Peyer's patch (tissue), 4 donors: Measurements from ENCODE around the gene EBF4. TPM values are rescaled to one million over a fixed set of nuclear protein-coding genes. Genes with fewer than 3 reads are reported as not detected.

Experiments
- DNase-seq, 3 donors: peaks; one replicate each; pipeline ENCODE4 v3.0.0-alpha.2; 2017 to 2019
- H3K27ac ChIP-seq, 4 donors: fragments of 200-600 bp; sonication (generic); one replicate each; pipeline ENCODE4 v1.5.1; 2016 to 2019
- H3K27me3 ChIP-seq, 2 donors: fragments of 200-600 bp; sonication (generic); one replicate each; pipeline ENCODE4 v1.5.1; 2019
- H3K36me3 ChIP-seq, 3 donors: fragments of 200-600 bp; sonication (generic); one replicate each; pipeline ENCODE4 v1.5.1; 2016 to 2019
- H3K4me1 ChIP-seq, 4 donors: fragments of 200-600 bp; sonication (generic); one replicate each; pipeline ENCODE4 v1.5.1; 2016 to 2019
- H3K4me3 ChIP-seq, 4 donors: fragments of 200-600 bp; sonication (generic); 1 replicate in 3 of 4; 2 replicates in 1 of 4; pipeline ENCODE4 v1.5.1; 2016 to 2019; ENCODE audit warnings: mild to moderate bottlenecking in 1 of 4
- H3K9me3 ChIP-seq, 4 donors: fragments of 200-600 bp; sonication (generic); one replicate each; pipeline ENCODE4 v1.5.1; 2016 to 2019; ENCODE audit warnings: mild to moderate bottlenecking in 1 of 4
- POLR2A ChIP-seq, 2 donors: fragments of 450-650 bp; IDR thresholded peaks; one replicate each; pipeline ENCODE4 v1.5.1; 2017; ENCODE audit warnings: antibody characterized with exemption in 2 of 2, mild to moderate bottlenecking in 2 of 2, moderate library complexity in 2 of 2
- total RNA-seq, 4 donors: library from RNA; depleted of rRNA; stranded (reverse); fragments of >200 nt; gene quantifications; one replicate each; pipeline ENCODE4 v1.1.0, GENCODE V29; 2016
- TF ChIP-seq, protein P1 (sequence below), 6 experiments: fragments of 450-650 bp in 4 of 6; fragments of 200-600 bp in 2 of 6; sonication (generic) in 1 of 6; IDR thresholded peaks; one replicate each; pipeline ENCODE4 v1.5.1; 2017 to 2019; ENCODE audit warnings: antibody characterized with exemption in 6 of 6, mild to moderate bottlenecking in 3 of 6, moderate library complexity in 1 of 6

The EBF4 gene
- total RNA-seq, 4 donors from 2014 or later, result 1.4 to 17.3 (median 5.1) TPM

DNA sequence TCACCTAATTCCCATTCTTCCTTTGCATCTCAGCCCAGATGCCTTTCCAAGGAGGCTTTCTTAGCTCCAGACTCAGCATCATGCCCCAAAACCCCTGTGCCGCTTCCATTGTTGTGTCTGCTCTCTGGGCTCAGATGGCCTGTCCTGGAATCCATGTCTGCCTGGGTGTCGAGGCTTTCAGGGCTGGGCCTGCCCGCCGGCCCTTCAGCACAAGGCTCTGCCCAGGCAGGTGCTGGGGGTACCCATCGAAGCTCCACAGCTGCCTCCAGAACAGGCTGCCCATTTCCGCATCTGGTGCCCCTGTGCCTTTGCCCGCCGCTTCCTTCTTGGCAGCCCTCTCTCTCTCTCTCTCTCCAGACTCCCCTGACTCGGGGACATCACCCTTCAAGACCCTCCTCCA, 106.7 kb downstream of the EBF4 start:
- TF ChIP-seq, protein P1, sequence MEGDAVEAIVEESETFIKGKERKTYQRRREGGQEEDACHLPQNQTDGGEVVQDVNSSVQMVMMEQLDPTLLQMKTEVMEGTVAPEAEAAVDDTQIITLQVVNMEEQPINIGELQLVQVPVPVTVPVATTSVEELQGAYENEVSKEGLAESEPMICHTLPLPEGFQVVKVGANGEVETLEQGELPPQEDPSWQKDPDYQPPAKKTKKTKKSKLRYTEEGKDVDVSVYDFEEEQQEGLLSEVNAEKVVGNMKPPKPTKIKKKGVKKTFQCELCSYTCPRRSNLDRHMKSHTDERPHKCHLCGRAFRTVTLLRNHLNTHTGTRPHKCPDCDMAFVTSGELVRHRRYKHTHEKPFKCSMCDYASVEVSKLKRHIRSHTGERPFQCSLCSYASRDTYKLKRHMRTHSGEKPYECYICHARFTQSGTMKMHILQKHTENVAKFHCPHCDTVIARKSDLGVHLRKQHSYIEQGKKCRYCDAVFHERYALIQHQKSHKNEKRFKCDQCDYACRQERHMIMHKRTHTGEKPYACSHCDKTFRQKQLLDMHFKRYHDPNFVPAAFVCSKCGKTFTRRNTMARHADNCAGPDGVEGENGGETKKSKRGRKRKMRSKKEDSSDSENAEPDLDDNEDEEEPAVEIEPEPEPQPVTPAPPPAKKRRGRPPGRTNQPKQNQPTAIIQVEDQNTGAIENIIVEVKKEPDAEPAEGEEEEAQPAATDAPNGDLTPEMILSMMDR (IDR thresholded peaks at IDR 0.05), result no peak
- no peak for TF ChIP-seq POLR2A (IDR thresholded peaks at IDR 0.05)
- H3K27me3 ChIP-seq, result peaks cover 0 to 17% of the 10 kb centered on the region in 2 donors
- no peak for DNase-seq
- H3K4me3 ChIP-seq, result peak overlapping the region in 1 of 4 donors; percentile 38
- H3K27ac ChIP-seq, result no peak overlapping the region
- H3K9me3 ChIP-seq, result no peaks in the 10 kb centered on the region
- no peaks in the 10 kb centered on the region for H3K36me3 ChIP-seq
- peaks cover 0 to 17% (median 2%) of the 10 kb centered on the region in 4 donors for H3K4me1 ChIP-seq

GRCh38 chr20:2799688-2800520, 107.3 kb downstream of the EBF4 start:
- H3K27me3 ChIP-seq, result peaks cover 0 to 20% of the 10 kb centered on the region in 2 donors
- no peaks in the 10 kb centered on the region for H3K9me3 ChIP-seq
- DNase-seq, result no peak
- TF ChIP-seq, protein P1 (IDR thresholded peaks at IDR 0.05), result no peak
- no peak for TF ChIP-seq POLR2A (IDR thresholded peaks at IDR 0.05)
- peaks cover 0 to 17% (median 2%) of the 10 kb centered on the region in 4 donors for H3K4me1 ChIP-seq
- no peak overlapping the region for H3K27ac ChIP-seq
- peak overlapping the region in 3 of 4 donors; percentile 9 to 38 (median 30) for H3K4me3 ChIP-seq
- no peaks in the 10 kb centered on the region for H3K36me3 ChIP-seq

DNA sequence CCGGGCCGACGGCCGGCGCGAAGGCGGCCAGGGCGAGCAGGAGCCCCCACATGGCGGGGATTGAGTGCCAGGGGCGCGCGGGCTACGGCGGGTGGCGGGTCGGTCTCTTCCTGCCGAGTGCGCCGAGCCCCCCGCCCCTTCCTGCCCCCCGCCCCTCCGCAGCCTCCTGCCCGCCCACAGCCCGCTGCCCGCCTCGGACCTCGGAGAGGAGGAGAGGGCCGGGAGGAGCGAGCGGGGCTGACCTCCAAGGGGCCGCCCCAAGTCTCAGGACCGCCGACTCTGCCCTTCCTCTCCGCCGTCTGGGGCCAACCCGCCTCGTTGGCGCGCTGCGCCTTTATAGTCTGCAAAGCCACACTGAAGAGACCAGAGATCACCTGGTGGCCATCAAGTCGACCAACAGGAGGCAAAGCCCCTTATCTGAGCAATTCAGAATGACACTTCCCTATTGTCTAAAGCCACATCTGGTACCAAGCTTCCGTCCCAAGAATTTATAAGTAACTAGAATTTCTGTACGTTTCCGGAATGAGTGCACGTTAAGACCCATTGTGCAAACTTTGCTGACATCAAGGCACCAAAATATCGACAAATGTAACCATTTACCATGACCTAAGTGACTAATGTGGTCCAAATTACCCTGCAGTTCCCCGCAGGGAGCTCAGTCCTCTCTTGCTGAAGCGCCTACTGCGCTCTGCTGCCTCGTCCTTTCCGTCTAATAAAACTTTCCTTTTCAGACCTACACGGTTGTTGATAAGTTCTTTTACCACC, 108.1 kb downstream of the EBF4 start, which contains the start of gene CPXM1:
CPXM1 (minus strand) TSS at position 107 of the 765 bp plus-strand sequence; CDS start at position 52, 55 bp downstream.
- Histone ChIP-seq H3K4me1 (peaks cover 0 to 17% (median 2%) of the 10 kb centered on the region in 4 donors), H3K9me3 (no peaks in the 10 kb centered on the region), H3K27me3 (peaks cover 0 to 27% of the 10 kb centered on the region in 2 donors), H3K27ac (no peak within 1 kb of the TSS), H3K36me3 (no peaks in the 10 kb centered on the region), H3K4me3 (peak within 1 kb of the TSS in 3 of 4 donors; percentile 9 to 38 (median 30))
- no peak for DNase-seq
- TF ChIP-seq POLR2A (IDR thresholded peaks at IDR 0.05), result no peak
- TF ChIP-seq, protein P1 (IDR thresholded peaks at IDR 0.05), result no peak

- TF ChIP-seq POLR2A (IDR thresholded peaks at IDR 0.05), result no peak
- TF ChIP-seq, protein P1 (IDR thresholded peaks at IDR 0.05), result no peak
- Histone ChIP-seq H3K4me1 (peaks cover 0 to 17% (median 2%) of the 10 kb centered on the region in 4 donors), H3K9me3 (no peaks in the 10 kb centered on the region), H3K4me3 (no peak overlapping the region), H3K36me3 (no peaks in the 10 kb centered on the region), H3K27ac (no peak overlapping the region), H3K27me3 (peaks cover 0 to 27% of the 10 kb centered on the region in 2 donors)
- no peak for DNase-seq
Observed at GRCh38 chr20:2801286-2801728, 108.7 kb downstream of the EBF4 start.

DNA sequence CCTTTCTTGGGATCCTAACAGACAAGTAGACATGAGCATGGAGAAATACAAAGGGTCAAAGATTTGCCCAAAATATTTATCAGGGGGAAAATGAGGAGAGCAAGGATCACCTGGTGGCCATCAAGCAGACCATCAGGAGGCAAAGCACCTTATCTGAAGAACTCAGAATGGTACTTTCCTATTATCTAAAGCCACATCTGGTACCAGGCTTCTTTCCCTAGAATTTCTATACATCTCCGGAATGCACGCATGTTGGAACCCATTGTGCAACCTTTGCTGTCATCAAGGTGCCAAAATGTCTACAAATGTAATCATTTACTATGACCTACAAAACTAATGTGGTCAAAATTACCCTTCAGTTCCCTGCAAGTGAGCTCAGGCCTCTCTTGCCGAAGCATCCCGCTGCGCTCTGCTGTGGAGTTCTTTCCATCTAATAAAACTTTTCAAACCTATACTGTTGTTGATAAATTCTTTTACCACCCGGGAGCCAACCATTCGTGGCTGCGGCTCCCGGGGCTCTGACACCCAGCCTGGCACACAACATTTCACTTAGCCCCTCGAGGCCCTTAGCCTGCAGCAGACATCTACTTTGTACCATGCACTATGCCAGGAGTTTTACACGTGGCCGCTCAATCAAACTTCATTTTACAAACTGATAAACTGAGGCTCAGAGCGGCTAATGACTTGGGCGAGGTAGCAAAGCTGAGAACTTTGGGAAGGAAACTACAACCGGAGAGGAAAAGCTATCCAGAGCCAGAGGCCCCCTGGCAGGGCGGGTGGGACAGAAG, 111.7 kb downstream of the EBF4 start:
- no peak for DNase-seq
- TF ChIP-seq, protein P1 (IDR thresholded peaks at IDR 0.05), result no peak
- no peak for TF ChIP-seq POLR2A (IDR thresholded peaks at IDR 0.05)
- no peaks in the 10 kb centered on the region for H3K9me3 ChIP-seq
- H3K27ac ChIP-seq, result no peak overlapping the region
- peaks cover 0 to 27% of the 10 kb centered on the region in 2 donors for H3K27me3 ChIP-seq
- no peaks in the 10 kb centered on the region for H3K36me3 ChIP-seq
- H3K4me1 ChIP-seq, result peaks cover 0 to 17% (median 2%) of the 10 kb centered on the region in 4 donors
- H3K4me3 ChIP-seq, result no peak overlapping the region
